Retina (tissue), 1 donor: ENCODE results near the gene MYOG.

Experiments used
- DNase-seq: peaks from one replicate; pipeline ENCODE4 v3.0.0-alpha.2; 2016

MYOG gene

DNA sequence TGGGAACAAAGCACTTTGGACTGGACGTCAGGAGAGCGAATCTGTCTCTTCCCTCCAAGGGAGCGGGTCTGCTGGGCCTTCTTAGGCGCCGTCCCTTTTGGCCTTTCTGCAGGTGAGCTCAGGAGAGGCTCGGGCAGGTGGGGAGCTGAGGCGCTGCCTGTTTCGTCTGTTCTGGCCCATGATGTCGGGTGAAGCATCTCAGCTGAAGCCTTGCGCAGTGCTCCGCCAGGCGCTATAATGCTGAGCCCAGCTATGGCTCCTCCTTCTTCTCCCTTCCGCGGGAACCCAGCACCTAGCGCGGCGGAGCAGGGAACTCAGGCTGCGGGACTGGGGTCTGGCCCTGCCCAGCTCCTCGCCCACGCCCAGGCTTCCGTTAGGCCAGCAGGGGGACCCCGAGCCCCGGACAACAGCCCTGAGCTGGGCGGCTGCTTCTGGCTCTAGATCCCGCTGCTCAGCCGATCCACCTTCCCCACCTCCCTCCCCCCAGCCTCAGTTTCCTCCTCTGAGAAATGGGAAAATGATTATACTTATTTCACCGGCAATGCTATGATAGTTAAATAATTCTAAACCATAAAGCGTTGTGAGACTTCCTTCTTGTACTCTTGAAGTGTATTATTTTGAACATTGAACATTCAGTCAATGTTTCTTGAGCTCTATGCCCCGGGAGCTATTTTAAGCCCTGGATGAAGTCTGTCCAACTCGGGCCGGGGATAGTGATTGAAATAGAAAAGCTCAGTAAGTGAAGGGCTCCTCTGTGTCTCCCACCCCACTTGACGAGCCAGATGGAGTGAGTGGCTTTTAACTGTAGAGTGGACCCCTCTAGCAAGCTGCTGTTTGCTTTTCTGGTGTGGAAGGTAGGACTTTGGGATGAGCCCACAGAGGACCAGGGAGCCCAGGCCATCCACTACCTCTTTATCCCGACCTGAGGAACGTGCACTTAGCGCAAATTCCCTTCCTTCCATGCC, 32.1 kb upstream of the MYOG start:
- DNase-seq: peak; percentile 86

DNA sequence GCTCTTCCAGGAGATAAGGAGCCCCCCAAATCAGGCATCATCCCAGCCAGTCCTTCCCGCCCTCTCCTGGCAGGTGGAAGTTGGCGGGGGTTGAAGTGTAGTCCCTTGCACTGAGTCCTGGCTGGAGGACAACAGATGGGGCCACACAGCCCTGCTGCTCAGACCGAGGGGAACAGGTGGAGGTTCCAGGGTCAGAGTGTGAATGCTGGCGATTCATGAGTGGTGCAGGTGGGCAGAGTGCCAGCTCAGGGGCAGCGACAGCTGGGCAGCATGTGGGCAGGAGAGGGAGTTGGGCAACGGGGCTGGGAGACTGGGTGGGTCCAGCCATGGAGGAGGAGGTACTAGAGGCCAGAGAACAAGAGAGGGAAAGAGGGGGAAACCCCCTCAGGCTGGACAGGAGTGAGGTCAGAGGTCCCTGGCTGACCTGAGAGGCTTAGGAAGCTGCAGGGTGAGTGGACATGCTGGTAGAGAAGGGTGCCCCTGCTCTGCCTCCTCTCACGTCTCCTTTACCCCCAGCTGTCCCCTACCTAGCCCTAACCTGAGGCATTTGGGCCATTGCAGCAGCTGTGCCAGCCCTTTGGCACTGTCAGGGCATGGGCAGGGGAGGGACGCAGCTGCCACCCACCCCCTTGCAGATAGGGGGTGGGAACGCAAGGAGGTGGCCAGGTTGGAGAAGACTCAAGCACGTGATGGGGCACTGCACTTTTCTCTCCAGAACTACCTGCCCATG, 30.4 kb upstream of the MYOG start:
- DNase-seq: no peak

DNA sequence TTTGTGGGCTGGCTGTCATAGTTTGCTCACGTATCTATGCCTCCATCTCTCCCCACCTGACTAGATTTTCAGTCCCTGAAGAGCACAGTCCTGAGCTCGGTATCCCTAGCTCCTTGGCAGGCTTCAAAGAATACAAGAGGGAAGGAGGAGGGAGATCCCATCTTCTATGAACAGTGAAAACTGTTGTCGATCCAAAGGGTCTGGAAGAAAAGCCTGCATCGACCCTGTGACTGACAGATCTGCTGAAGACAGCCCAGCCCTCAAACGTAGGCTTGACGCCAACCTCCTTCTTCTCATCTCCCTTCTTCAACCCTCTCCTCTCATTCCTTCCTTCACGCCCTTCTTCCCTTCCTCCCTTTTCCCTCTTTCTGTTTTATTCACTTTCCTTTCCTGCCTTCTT, 28.4 kb upstream of the MYOG start:
- DNase-seq: no peak

DNA sequence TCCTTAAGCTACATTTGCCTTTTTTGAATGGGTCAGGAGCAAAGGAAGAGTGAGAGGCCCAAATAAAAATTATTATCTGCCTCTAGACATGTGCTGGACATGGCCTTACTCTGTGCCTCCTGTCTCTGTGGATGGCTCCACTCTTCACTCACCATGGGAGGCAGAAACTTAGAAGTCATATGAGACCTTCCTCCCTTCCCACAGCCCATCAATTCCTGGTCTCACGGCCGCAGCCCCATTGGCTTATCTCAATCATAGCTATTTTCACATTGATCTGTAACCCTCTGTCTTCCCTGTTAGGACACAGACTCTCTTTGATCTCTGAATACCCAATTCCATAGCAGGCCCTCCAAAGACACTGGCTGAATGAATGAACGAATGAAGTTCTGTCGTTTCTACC, 27.5 kb upstream of the MYOG start:
- no peak for DNase-seq

DNA sequence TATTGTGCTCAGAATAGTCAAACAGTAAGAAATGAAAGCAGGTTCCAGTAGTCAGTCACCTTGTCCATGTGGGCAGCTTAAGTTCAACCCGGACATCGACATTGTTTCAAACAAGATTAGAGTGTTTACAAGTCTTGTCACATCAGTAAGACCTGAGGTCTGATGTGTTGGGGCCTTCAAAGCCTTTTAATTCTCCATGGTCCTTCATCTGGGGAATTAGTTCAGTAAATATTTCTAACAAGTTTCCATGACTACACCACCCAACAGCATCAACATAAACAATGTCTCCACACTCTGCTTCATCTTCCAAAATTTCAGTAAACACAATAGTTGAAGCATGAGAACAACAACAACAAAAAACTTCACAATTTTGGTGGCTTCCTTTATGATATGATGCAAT, 26.7 kb upstream of the MYOG start:
- DNase-seq: no peak

DNA sequence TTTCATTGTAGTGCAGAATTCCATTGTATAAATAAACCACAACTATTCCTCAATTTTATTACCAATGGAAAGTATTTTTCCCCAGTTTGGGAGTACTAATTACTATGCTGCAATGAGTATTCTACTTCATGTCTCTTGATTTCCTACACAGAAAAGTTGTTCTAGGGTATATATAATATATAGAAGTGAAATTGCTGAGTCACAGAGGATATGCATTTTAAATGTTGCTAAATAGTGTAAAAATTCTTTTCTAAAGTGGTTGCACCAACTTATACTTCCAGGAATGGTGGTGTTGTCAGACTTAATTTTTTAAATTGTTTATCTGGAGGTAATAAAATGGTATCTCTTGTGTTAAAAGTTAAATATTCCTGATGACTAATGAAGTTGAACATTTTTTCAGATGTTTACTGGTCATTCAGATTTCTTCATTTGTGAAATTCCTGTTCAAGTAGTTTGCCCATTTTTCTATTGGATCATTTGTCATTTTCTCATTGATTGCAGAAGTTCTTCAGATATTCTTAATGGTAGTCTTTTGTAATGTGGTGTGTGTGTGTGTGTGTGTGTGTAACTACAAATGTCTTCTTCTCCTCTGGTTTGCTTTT, 19.1 kb upstream of the MYOG start:
- DNase-seq: no peak

DNA sequence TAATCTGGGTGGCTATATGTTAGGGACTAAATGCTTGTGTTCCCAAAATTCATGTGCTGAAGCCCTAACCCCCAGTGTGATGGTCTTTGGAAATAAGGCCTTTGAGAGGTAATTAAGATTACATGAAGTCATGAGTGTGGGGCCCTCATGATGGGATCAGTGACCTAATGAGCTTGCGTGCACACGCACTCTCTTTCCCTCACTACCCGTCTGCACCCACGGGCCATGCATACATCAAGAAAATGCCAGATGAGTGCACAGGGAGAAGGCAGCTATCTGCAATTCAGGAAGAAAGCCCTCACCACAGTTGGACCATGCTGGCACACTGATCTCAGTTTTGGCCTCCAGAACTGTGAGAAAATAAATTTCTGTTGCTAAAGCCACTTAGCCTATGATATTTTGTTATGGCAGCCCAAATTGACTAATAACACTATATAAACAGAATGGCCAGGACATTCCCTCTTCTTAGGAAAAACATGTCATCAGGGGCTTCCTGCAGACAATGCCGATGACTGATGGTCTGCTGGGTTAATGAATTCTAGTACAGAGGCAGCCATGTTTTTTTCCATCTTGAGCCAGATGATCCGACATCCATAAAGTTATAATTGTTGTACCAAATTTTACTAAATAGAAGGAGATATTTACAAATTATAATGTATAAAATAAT, 18.1 kb upstream of the MYOG start:
- no peak for DNase-seq

DNA sequence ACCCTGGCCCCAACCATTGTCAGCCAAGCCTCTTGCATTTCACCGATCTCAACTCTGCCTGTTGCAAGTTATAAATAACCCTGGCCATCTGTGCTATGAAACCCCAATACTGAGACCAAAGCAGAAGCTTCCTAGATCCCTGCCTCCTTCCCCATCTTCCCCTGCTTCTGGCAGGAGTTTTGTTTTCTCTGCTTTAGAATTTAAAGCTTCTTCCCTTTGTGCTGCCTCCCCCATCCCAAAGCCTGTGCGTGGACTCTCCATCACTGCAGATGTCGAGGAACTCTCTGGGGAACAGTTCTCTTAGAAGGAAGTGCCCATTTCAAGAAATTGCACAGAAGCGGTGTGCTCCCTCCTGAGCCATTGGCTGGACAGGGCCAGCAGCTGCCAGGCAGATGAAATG, 17.4 kb upstream of the MYOG start:
- no peak for DNase-seq

DNA sequence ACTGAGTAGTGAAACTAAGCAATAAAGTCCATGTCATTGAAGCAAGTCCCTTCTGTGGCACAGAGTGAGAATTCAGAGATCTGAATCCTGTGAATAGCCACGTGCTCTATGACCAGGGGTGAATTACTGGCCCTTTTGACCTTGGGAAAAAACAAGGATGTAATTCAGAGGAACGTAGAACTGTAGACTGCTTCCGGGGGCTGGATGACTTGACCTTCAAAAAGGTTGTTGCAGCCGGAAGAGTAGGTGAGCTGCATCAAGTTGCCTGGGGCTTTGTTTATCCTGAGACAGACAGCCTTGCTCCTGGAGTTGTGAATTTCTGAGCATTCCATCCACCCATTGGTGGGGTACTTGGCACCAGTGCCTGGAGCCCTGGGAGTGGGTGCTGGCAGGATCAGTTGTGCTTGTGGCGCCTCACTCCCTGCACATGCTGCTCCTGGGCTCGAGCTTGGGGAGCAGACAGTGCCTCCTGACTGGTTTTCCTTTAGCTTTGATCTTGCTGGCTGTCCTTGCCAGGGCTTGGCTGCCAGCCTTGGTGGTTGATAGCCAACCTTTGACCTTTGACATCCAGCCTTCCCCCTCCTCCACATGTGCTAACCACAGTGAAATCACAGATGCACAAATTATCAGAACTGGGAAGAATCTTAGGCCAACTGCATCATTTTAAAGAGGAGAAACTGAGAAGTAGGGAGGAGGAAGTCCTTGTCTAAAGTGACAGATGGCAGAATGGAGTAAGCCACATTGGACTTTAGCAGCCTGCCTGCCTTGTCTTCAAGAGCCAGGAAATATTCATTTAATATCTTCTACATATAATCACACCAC, 16.2 kb upstream of the MYOG start:
- DNase-seq: no peak

DNA sequence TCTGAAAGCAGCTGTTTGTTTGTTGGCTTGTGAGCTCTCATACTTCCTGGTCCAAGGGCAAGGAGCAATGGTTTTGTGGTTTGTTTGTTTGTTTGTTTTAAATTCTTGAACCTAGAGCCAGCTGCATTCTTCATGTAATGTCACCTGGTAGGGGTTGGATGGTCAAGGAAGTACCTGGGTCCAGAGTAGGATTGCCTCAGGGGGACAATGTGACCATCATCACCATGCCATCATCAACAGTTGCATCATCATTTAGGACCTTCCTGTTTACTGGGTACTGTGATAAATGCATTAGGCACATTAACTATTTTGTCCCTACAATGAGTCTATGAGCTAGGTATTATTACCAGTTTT, 14.7 kb upstream of the MYOG start:
- no peak for DNase-seq

DNA sequence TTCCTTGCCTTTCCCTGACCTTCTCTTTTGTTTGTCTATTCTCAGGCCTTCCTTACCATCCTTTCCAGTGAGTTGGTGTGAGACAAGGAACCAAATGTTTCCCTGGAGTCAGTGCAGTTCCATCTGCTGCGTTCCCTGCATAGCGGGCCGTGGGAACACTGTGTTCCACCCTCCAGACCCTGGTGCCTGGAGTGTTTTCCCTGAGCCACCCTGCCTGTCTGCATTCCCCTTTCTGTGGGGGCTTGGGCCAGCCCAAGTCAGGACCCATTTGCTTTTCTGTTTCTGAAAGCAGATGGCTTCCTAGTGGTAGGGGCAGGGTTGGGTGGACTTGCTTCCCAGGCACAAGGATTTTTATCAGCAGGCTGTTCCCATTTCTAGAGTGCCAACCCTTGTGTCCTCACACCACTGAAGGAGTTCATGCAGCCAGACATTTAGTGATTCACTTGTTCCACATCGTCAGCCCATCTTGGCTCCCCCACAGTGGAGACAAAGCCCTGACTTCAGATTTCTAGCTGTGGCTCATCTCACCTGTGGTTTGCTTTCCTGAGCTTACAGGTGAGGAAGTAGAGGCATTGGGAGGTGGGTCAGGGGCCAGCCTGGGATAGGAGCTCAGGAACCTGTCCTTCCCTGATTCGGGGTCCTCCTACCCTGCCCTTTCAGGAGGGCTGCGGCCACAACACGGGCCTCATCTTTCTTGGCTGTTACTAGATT, 14.1 kb upstream of the MYOG start:
- DNase-seq: no peak

DNA sequence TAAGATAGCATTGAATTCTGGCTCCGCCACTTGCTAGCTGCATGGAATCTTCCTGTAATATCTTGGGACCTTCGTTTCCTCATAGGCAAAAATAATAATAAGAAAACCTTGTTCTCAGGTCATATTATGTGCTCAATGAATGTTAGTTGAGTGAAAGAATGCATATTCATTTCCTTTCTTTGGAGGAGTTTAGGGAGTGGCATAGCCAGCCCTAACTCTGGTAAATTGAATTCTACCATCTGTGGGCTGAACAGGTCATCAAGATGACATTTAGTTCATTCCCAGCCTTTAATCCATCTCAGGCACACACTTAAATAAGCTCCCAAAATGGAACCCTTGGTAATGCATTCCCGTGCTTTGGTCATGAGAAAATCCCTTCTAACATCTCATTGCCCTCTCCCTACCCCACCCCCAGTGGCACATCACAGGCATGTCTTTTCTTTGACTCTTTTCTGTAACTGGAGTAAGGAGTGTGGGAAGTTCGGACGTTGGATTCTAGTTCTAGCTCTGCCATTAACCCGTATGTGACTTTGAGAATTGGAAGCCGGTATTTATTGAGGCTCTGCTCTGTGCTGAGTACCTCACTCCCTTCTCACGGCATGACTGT, 13.2 kb upstream of the MYOG start:
- DNase-seq: no peak

DNA sequence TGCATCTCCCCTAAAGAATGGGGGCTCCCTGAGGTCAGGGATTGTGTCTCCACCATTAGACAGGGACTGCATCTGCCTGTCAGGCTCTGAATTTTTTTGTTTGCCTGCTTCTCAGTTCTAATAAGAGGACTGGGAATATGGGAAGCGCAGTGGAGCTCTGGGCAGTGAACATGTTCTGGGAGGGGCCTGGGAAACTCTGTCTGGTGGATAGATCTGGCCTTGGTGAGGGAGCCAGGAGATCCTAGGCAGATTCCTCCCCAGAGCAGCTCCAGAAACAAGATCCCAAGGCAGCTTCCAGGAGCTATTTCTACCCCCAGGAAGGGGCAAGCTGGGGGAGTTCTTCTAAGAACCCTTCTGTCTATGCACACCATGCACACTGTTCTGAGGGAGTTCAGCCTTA, 12.6 kb upstream of the MYOG start:
- no peak for DNase-seq

DNA sequence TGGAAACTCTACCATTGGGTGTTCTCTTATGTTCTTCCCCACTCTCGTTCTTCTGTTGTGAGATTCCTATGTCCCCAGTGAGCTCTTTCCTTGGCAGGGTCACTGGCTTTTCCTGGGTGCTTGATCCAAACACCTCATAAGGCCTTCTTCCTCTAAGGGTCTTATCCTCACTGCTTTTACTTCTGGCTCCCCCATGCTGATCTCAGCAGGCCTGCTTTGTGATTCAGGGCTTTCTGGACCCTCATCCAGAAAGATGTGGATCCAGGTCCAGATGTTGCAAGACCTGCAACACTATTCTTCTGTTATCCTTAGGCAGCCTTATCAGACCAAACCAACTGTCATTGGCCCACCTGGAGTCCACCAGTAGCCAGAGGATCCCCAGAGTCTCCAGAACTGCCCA, 11.2 kb upstream of the MYOG start:
- no peak for DNase-seq

DNA sequence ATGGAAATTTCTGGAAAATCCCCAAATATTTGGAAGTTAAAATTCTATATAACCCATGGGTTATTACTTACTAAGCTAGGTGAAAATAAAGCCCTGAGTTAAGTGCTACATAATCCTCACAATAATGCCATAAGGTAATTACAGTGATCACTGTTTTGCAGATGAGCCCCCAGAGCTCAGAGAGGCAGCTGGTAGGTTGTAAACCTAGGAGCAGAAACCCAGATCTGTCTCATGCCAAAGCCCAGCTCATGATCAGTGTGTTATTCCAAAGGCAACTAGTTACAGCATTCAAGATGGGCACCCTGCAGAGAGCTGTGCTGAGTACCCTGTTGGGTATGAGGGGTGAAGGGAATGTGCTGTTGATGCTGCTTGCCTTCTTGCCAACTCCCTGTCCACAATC, 10.8 kb upstream of the MYOG start:
- DNase-seq: no peak

DNA sequence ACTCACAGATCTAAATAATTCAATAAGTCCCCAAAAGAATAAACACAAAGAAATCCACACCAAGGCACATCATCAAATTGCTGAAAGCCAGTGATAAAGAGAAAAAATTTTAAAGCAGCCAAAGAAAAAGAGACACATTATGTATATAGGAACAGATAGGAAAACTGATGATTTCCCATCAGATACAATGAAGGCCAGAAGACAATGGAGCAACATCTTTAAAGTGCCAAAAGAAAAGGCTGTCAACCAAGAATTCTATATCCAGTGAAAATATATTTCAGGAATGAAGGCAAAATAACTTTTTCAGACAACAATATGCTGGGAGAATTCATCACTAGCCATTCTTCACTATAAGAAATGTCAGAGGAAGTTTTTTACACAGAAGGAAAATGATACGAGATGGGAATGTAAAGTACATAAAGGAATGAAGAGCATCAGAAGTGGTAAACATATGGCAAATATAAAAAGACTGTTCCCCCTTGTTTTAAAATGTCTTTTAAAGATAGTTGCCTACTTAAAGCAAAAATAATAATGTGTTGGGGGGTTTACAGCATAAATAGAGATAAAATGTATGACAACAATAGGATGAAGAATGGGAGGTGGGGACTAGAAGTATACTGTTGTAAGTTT, 9.4 kb upstream of the MYOG start:
- no peak for DNase-seq

DNA sequence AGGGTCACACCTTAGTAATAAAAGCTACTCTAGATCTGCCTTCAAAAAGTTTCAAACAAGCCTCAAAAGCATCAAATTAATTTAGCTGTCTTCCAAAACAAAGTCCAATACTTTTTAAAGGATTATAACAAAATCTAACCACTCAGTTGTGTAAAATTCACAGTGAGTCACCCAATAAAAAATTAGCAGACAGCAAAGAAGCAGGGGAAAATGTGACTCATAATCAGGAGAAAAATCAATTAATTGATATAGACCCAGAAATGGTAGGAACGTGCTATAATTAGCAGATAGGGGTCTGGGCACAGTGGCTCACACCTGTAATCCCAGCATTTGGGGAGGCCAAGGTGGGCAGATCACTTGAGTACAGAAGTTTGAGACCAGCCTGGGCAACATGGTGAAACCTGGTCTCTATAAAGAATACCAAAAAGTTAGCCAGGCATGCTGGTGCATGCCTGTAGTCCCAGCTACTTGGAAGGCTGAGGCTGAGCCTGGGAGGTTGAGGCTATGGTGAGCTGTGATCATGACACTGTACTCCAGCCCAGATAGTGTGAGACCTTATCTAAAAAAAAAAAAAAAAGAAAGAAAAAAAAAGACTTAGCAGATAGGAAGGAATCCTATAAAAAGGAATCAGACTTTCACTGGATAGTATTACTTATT, 8.1 kb upstream of the MYOG start:
- DNase-seq: no peak

DNA sequence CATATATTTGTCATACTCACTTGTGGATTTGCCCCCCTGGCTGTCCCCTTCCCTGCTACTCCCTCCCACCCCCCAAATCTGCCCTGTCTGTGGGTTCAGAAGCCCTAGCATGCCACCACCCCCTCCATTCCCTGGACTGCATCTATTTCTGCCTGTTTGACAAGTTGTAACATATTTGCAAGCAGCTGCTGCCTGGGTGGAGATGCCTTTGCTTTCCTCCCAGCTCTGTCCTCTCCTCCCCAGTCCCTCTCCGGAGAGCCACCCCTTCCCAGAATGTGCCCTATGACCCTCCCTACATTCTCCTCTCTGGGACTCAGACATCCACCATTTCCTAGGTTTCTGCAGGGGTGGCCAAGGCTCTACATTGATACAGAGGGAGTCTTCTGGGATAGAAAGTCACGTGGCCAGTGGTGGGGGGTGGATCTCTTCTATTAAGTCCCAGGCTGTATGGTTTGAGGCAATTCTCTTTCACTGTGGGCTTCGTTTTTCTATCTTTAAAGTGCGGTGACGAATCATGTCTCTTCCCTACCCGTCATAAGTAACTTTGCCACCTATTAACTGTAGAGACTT, 6.0 kb upstream of the MYOG start:
- no peak for DNase-seq

DNA sequence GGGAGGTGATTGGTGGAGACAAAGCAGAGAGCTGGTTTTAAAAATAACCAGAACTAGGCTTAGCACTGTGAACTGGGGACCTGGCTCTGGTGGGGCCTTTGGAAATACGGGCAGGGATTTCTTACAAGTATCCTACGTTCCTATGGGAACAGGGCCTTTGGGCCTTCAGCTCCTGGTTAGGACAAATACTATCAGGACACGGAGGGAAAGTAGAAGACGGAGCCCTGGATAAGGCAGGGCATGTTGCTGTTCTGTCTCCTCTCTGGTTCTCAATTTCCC, 5.3 kb upstream of the MYOG start:
- DNase-seq: no peak
